ENCODE data around the gene OR4D1. TPM values are rescaled to one million over a fixed set of nuclear protein-coding genes. Genes with fewer than 3 reads are reported as not detected.

OR4D1 gene
- total and polyA plus RNA-seq, 2 of the 13 experiments (the other 11 are each of a cell fraction or from before 2014, with no cell fraction given): not detected

- TF ChIP-seq RFXANK (CRISPR knock-in tag; IDR thresholded peaks at IDR 0.05): peak; percentile 81; the same call in 1 of the 2 replicates
- TF ChIP-seq TARDBP (CRISPR knock-in tag; IDR thresholded peaks at IDR 0.05): no peak
- TF ChIP-seq GTF3A (CRISPR knock-in tag; conservative IDR thresholded peaks at IDR 0.05): no peak
- TF ChIP-seq ZIK1 (CRISPR knock-in tag; IDR thresholded peaks at IDR 0.05; ENCODE audit: borderline replicate concordance, low read depth): peak; percentile 50; the same call in 1 of the 2 replicates
- TF ChIP-seq ZBTB44 (CRISPR knock-in tag; IDR thresholded peaks at IDR 0.05): peak; percentile 98
- 0 out of 2 replicates have a peak, but pooled peaks have one; percentile 41 for TF ChIP-seq JUND (CRISPR knock-in tag; IDR thresholded peaks at IDR 0.05)
- TF ChIP-seq POLR2G (IDR thresholded peaks at IDR 0.05; ENCODE audit: low read depth, low read length): no peak
- 0 out of 2 replicates have a peak, but pooled peaks have one; percentile 19 for TF ChIP-seq ELF1 (CRISPR knock-in tag; IDR thresholded peaks at IDR 0.05)
- peak; percentile 67 for TF ChIP-seq ELF3 (CRISPR knock-in tag; IDR thresholded peaks at IDR 0.05)
- peak; percentile 75; the same call in 1 of the 2 replicates for TF ChIP-seq SIX4 (CRISPR knock-in tag; IDR thresholded peaks at IDR 0.05)
- TF ChIP-seq FOXK1 (CRISPR knock-in tag; IDR thresholded peaks at IDR 0.05; ENCODE audit: borderline replicate concordance, low read depth): peak; percentile 56; the same call in 1 of the 2 replicates
- TF ChIP-seq NFKBIZ (CRISPR knock-in tag; IDR thresholded peaks at IDR 0.05): peak; percentile 67; the same call in 1 of the 2 replicates
- peak; percentile 87; the same call in 1 of the 2 replicates for TF ChIP-seq SRY (CRISPR knock-in tag; IDR thresholded peaks at IDR 0.05)
- no peak for TF ChIP-seq ZFAT (CRISPR knock-in tag; conservative IDR thresholded peaks at IDR 0.05)
- no peak for TF ChIP-seq MBD4 (IDR thresholded peaks at IDR 0.05; ENCODE audit: borderline replicate concordance, low read length)
- peak; percentile 73; the same call in 1 of the 2 replicates for TF ChIP-seq ZNF124 (CRISPR knock-in tag; IDR thresholded peaks at IDR 0.05)
- 0 out of 2 replicates have a peak, but pooled peaks have one; percentile 61 for TF ChIP-seq MLXIP (CRISPR knock-in tag; IDR thresholded peaks at IDR 0.05; ENCODE audit: borderline replicate concordance)
- TF ChIP-seq HES4 (CRISPR knock-in tag; IDR thresholded peaks at IDR 0.05; ENCODE audit: borderline replicate concordance): 0 out of 2 replicates have a peak, but pooled peaks have one; percentile 52
- peak; percentile 47; the same call in 1 of the 2 replicates for TF ChIP-seq FOXA3 (CRISPR knock-in tag; IDR thresholded peaks at IDR 0.05)
- TF ChIP-seq MED8 (CRISPR knock-in tag; IDR thresholded peaks at IDR 0.05; ENCODE audit: insufficient replicate concordance): no peak
- no peak for TF ChIP-seq ZNF850 (CRISPR knock-in tag; conservative IDR thresholded peaks at IDR 0.05)
- TF ChIP-seq DPF2 (CRISPR knock-in tag; IDR thresholded peaks at IDR 0.05; ENCODE audit: borderline replicate concordance, low read depth): no peak
- TF ChIP-seq YEATS2 (CRISPR knock-in tag; IDR thresholded peaks at IDR 0.05; ENCODE audit: borderline replicate concordance): peak; percentile 60; the same call in 1 of the 2 replicates
- TF ChIP-seq TGIF2 (CRISPR knock-in tag; IDR thresholded peaks at IDR 0.05): peak; percentile 92
These were observed 27.9 kb upstream of the OR4D1 start (continued) for GRCh38 chr17:58120195-58120822.

Data from HepG2 (cell line).